Vein endothelial cell (primary cell): ENCODE data around the gene DDX21. TPM values are rescaled to one million over a fixed set of nuclear protein-coding genes. Genes with fewer than 3 reads are reported as not detected.

ENCODE experiments used
- small RNA-seq: library from RNA; depleted of rRNA; stranded (forward); fragments of <200 nt; gene quantifications from one replicate; pipeline ENCODE3, GENCODE V24; 2012
- total RNA-seq: library from RNA; depleted of rRNA; stranded (reverse); fragments of >200 nt; gene quantifications from 2 replicates; pipeline ENCODE4 v1.2.3, GENCODE V29; 2012

DDX21 gene
- total RNA-seq: 92.1 and 132 TPM in 2 replicates

GRCh38 chr10:68955832-68956532 lies at the start of gene DDX21:
TSS of gene DDX21 (plus strand) at chr10:68956170. CDS start at chr10:68956226, 56 bp downstream.

DNA sequence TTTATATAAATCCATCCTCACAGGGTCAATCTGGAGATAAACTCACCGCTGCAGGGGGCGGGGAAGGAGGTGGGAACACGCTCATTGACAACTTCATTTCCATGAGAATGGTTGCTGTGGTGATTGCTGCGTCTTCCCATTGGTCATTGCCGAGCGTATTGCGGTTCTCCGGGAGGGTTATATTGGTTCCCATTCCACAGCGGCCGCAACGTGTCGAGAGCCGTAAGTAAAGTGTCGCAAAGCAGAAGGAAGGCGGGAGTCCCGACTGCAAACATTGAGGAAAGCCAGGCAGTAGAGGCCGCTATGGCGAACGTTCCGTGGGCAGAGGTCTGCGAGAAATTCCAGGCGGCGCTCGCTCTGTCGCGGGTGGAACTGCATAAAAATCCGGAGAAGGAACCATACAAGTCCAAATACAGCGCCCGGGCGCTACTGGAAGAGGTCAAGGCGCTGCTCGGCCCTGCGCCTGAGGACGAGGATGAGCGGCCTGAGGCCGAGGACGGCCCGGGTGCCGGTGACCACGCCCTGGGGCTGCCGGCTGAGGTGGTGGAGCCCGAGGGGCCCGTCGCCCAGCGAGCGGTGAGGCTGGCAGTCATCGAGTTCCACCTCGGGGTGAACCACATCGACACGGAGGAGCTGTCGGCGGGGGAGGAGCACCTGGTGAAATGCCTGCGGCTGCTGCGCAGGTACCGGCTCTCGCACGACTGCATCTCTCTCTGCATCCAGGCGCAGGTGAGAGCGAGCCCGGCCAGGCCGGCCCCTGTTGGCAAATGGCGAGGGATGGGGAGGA lies 32.8 kb downstream of the DDX21 start, which contains the start of gene KIFBP:
Gene KIFBP (plus strand): TSS at position 274 of the 787 bp plus-strand sequence. CDS start 30 bp downstream, at position 304.

Small RNA genes lying within 50 kb of the gene (small RNA-seq; reads per million reads assigned to genes)
- gene RNU6-571P: not detected

Other genes with a start within 250 kb of the DDX21 start
- gene CCAR1, start 234.9 kb upstream of the DDX21 start, total RNA-seq: 53.2 and 70.9 TPM in 2 replicates
- under 0.01 and 0.10 TPM in 2 replicates for gene STOX1, start 128.6 kb upstream of the DDX21 start, total RNA-seq
- gene DDX50, start 54.9 kb upstream of the DDX21 start, total RNA-seq: 29.5 and 32.7 TPM in 2 replicates
- 35.9 and 45.3 TPM in 2 replicates for gene KIFBP, start 32.6 kb downstream of the DDX21 start, total RNA-seq
- gene SRGN, start 131.9 kb downstream of the DDX21 start, total RNA-seq: 765 and 785 TPM in 2 replicates
- 36.6 and 47.8 TPM in 2 replicates for gene VPS26A, start 168.0 kb downstream of the DDX21 start, total RNA-seq
- gene SUPV3L1, start 224.1 kb downstream of the DDX21 start, total RNA-seq: 20.6 and 26.8 TPM in 2 replicates